ENCODE results near the gene VPS8. TPM values are rescaled to one million over a fixed set of nuclear protein-coding genes. Genes with fewer than 3 reads are reported as not detected.

Gene VPS8
- total RNA-seq, 1 experiment from 2014 or later, result 39.7 TPM

DNA sequence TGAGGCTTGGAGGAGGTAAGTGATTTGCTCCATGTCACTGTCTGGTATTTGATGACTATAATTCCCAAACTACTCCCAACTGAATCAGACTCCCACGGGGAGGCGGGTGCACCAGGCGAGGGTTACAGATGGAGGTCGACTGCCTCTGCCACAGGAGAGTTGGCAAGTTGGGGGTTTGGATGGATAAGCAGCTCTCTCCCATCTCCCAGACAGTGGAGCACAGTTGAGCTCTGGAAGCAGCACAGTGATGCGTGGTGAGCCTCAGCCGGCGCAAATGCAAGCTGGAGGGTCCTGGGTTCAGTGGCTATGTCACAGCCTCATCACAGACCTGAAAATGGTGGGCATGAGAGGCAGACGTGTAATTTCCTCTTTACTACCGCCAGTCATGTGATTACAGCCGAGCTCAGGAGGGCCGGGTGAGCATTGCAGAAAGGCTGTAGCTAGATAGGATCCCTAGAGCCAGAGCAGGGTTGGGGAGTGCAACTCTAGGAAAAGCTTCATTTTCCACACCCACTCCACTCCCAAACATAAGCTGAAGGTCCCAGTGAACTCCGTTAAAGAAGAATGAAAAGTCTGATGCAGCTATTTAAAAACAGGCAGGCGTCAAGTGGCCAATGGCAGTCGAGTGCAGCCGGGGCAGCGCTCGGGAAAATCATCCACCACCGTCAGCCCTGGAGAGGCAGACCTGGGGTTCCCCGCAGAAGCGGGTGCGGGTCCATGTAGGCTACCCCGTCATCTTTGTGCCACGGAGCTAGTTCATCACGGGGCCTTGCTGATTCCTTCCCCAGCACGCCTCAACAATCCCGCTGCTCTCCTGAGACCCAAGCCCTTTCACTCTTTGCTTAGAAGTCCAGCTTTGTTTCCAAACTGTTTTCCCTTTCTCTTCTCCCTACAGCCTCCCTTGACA lies 33.3 kb upstream of the VPS8 start:
- H3K9ac ChIP-seq (ENCODE audit: extremely low read depth, insufficient read length, low read length), result no peak overlapping the region
- H3K56ac ChIP-seq (ENCODE audit: insufficient read length, low read depth, low read length), result no peak overlapping the region
- H3K27ac ChIP-seq (ENCODE audit: insufficient read length, low read depth, low read length), result no peak overlapping the region
- no peak overlapping the region for H4K91ac ChIP-seq (ENCODE audit: insufficient read length, low read depth, low read length)
- no peak overlapping the region for H2BK15ac ChIP-seq (ENCODE audit: low read depth, low read length)
- H3K4ac ChIP-seq (ENCODE audit: low read depth, low read length), result no peak overlapping the region
- Mint-ChIP-seq H3K27ac (no peak overlapping the region), H3K4me3 (no peak overlapping the region), H3K36me3 (ENCODE audit: insufficient read depth in 1 of 3, low read depth in 3 of 3) (no peaks in the 10 kb centered on the region), H3K4me1 (peaks cover 26 to 49% of the 10 kb centered on the region in 2 experiments), H3K9me3 (no peaks in the 10 kb centered on the region; a peak in 2 of 5 replicates), H3K27me3 (ENCODE audit: low read depth) (peaks cover 21% of the 10 kb centered on the region)
- no peak for DNase-seq
- H3K23me2 ChIP-seq (ENCODE audit: insufficient read length, low read depth, low read length, poor library complexity, severe bottlenecking), result no peaks in the 10 kb centered on the region
- H4K20me1 ChIP-seq (ENCODE audit: control insufficient read depth, insufficient read depth, insufficient read length), result no peaks in the 10 kb centered on the region
- H3K4me2 ChIP-seq (ENCODE audit: insufficient read depth, insufficient read length, low read length), result no peak overlapping the region
- no peaks in the 10 kb centered on the region for H3K27me3 ChIP-seq (ENCODE audit: insufficient read depth, low read length)
- no peaks in the 10 kb centered on the region for H3K79me2 ChIP-seq (ENCODE audit: insufficient read depth, low read length)
- H2BK120ac ChIP-seq (ENCODE audit: low read depth, low read length, poor library complexity, severe bottlenecking), result no peak overlapping the region
- no CpG with 5 or more reads among the region's 26 CpGs for WGBS (ENCODE audit: extremely low coverage, insufficient read length, low lambda C conversion rate)
- H3K79me1 ChIP-seq (ENCODE audit: insufficient read depth, low read depth, low read length, poor library complexity, severe bottlenecking), result no peaks in the 10 kb centered on the region
- no peak overlapping the region for H2BK12ac ChIP-seq (ENCODE audit: insufficient read length, low read depth, low read length)
- no peak overlapping the region for H3T11ph ChIP-seq (ENCODE audit: low read length)
- no peak overlapping the region for H3K23ac ChIP-seq (ENCODE audit: insufficient read length, low read depth, low read length)
- H2AK5ac ChIP-seq (ENCODE audit: insufficient read length, low read length), result no peak overlapping the region
- H4K8ac ChIP-seq (replicated peaks; ENCODE audit: insufficient read length, low read depth, low read length), result no peak overlapping the region
- no peak overlapping the region for H4K5ac ChIP-seq (ENCODE audit: insufficient read length, low read depth, low read length)
- no peak overlapping the region for H2BK20ac ChIP-seq (ENCODE audit: low read depth, low read length, poor library complexity, severe bottlenecking)
- no peaks in the 10 kb centered on the region for H3K9me3 ChIP-seq (ENCODE audit: control insufficient read depth, low read depth, low read length)
- no peaks in the 10 kb centered on the region for H3K4me1 ChIP-seq (ENCODE audit: insufficient read depth, low read length)
- H3K18ac ChIP-seq (ENCODE audit: insufficient read length, low read depth, low read length), result no peak overlapping the region
- no peak overlapping the region for H3K14ac ChIP-seq (ENCODE audit: insufficient read depth, low read length)
- H2AFZ ChIP-seq (ENCODE audit: low read length), result no peak overlapping the region
- no peak overlapping the region for H2BK5ac ChIP-seq (ENCODE audit: insufficient read length, low read length)
- TF ChIP-seq, protein P1, sequence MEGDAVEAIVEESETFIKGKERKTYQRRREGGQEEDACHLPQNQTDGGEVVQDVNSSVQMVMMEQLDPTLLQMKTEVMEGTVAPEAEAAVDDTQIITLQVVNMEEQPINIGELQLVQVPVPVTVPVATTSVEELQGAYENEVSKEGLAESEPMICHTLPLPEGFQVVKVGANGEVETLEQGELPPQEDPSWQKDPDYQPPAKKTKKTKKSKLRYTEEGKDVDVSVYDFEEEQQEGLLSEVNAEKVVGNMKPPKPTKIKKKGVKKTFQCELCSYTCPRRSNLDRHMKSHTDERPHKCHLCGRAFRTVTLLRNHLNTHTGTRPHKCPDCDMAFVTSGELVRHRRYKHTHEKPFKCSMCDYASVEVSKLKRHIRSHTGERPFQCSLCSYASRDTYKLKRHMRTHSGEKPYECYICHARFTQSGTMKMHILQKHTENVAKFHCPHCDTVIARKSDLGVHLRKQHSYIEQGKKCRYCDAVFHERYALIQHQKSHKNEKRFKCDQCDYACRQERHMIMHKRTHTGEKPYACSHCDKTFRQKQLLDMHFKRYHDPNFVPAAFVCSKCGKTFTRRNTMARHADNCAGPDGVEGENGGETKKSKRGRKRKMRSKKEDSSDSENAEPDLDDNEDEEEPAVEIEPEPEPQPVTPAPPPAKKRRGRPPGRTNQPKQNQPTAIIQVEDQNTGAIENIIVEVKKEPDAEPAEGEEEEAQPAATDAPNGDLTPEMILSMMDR (conservative IDR thresholded peaks at IDR 0.05), result no peak
